NCI-H2196 treated with DMSO at 0.1 percent for 48 hours (cell line): Measurements from ENCODE around the gene SLAIN2.

Source experiments
- DNase-seq: peaks from one replicate; lab custom pipeline; 2025; ENCODE audit not compliant: unreplicated experiment; lab: John Stamatoyannopoulos, UW

SLAIN2 gene

DNA sequence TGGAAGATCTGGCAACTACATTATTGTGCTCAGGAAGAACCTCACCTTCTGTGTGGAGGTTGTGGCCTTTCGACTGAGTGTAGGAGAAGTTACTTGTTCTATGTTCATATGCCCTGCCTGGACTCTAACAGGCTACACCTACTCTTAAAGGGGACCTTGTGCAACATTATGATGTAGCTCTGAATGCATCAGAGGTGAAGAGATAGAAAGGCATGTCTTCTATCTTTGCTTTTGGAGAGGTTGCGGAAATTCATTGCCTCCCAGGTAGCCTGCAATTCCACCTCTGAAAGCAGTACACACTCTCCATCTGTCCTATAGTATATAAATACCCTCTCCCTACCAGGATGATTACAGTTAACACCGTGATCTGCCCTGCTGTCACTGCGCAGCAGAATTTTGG is 7.1 kb upstream of the SLAIN2 start:
- DNase-seq, result no peak

DNA sequence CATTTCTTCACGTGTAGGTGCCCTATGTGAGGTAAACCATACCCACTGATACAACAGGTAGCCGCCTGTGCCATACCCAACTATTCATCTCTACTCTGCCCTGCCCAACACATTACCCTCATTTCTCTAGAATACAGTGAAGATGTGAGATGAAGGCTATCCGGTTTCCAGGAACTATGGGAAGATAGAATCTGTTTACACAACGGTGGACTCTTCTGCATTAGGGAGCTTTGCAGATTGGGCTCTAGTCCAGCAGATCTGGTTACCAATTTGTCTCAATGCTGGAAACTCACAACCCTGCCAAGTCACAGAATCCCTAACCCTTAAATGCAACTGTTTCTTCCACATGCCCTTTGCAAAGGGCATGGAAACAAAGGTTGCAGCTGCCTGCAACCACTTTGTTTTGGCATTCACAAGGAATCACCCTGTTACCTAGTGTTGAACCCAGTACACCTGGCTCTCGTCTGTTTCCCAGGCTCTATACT is 6.4 kb upstream of the SLAIN2 start:
- peak; percentile 66 for DNase-seq

DNA sequence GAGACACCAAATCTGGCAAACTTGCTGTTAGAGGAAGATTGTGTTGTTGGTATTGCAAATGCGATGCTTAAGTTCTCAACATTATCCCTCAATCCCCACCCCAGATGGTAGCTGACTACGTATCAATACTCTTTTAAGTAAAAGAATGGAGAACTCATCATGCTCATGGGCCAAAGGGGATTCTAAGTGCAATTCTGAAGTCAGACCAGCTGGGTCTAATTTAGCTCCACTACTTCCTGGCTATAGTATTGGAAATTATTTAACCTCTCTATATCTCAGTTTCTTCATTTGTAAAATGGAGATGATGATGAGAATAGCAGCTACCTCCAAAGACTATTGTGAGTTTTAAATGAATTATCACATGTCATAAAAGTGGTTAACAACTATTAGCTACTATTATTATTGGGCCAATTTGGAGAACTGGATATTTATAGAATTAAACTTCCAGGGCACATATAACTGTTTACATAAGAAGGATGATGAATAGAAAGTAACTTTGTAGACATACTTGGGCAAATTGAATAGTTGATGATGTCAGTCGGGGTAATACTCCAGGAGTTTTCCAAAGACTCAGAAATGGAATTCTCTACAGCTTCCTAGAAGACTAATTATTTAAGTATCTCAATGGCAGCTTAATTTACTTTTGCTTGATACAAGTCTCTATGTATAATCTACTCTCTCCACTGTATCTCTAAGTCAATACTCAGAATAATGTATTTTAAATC is 5.0 kb upstream of the SLAIN2 start:
- no peak for DNase-seq

DNA sequence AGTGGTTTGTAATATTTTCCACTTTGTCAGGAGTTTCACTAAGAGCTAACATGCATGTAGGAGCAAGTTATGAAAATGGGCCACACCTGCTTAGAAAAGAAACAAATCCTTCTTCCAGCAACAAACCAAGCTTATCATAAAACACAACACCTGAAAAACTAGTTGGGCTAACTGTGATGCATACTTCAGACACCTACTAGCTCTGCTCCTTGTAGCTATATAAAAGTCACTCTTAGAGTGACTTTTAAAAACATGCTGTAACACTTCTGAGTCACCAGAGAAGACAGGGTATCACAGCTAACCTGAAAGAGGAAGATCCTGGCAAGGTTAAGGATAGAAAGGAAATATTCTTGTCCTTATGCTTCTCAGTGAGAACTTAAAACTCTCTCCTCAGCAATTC is 3.6 kb upstream of the SLAIN2 start:
- DNase-seq, result no peak

DNA sequence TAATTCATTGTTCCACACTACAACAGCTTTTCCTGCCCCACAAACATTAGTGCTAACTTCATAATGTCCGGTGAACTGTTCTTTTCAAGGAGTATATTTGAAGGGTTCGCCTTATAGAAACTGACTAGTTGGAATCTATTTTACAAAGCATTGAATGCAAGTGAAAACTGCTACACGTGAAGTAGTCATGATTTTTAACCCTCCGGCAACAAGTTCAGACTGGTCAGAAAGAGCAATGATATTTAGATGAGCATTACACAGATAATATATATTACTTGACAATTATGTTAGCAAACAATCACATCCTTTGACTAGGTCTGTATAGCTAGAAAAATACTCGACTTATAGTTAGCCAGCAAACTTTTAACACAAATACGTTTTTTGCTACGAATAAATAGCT is 1.7 kb upstream of the SLAIN2 start:
- DNase-seq, result no peak

DNA sequence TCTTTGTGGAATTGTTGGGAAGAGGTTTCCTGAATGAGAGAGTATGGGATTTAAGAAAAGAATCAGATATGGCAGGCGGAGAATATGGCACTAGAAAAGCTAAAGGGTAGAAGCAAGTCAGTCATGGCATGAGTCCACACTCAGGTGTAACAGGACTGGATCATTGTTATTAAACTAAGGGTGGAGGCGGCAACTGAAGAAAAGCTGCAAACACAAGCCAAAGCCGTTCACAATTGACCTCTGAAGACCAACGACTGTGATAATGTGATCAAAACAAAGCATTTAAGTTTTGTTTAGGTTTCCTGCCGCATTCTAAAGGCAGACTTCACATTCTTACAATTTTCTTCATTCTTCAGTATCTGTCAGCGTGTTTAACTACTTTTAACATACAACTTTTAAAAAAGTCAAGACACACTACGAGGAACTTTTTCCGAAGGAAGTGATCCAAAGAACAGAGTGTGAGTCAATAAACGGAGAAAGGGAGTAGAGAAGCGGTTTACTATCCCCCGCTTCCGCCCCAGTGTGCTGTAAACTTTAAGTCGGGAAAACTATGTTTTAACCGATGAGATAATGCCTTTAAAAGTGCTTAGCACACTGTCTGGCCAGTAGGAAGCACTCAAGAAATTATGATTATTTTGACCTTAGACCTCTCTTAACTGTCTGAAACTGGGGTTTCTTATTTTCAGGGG is 909 bp upstream of the SLAIN2 start:
- DNase-seq, result no peak

DNA sequence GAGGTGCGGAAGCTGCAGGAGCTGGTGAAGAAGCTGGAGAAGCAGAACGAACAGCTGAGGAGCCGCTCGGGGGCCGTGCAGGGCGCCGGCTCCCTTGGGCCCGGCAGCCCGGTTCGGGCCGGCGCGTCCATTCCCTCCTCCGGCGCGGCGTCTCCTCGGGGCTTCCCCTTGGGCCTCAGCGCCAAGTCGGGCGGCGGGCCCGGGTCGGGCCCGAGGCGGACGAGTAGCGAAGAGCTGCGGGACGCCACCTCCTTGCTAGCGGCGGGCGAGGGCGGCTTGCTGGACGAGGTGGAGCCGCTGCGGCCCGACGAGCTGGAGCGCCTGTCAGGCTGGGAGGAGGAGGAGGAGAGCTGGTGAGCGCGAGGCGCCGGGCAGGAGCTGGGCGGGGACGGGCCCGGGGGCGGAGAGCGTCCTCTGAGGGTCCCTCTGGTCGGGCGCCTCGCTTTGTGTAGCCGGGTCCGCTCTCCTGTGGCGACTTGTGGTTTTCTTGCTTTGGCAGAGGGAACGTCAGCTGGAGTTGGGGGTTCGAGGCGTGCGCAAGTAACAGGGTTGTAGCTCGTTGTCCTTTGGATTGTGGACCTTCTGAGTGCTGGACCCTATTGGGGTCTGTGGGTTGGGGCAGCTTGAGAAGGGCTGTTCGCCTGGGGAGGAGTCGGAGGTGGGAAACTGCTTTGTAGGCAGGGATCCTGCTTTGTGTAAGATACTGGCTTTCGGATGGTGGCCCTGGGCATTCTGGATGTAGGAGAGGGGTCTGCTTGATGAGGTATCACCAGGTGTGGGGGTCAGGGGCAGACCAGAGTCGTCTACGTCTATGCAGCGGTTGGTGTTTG is 662 bp downstream of the SLAIN2 start:
- DNase-seq, result no peak

DNA sequence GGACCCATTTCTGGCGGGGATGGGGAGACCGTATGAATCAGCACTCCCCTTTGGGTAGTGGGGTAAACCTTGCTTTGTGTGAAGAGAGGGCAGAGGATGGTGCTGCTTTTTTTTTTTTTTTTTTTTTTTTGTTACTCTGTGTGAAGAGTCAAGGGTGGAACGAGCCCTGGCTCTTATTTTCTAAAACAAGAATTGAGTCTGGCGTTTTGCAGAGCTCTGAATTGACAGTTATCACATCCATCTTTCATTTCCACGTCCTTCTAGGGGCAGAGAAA is 1.2 kb downstream of the SLAIN2 start:
- no peak for DNase-seq

DNA sequence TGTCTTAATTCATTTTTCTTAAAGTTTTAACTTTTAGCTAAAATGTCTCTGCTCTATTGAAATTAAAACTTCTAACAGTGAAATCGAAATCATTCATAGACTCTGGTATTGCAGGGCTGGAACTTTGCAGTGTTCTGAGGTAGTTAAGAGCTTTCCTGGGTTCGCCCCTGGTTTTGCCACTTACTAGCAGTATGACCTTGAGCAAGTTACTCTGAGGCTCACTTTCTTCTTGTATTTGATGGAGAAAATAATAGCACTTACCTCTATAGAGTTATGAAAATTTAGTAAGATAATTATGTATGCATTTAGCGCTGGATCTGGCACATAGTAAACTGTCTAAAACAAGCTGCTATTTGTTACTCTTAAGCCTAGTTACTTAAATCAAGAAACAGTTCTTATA is 1.7 kb downstream of the SLAIN2 start:
- DNase-seq, result no peak

DNA sequence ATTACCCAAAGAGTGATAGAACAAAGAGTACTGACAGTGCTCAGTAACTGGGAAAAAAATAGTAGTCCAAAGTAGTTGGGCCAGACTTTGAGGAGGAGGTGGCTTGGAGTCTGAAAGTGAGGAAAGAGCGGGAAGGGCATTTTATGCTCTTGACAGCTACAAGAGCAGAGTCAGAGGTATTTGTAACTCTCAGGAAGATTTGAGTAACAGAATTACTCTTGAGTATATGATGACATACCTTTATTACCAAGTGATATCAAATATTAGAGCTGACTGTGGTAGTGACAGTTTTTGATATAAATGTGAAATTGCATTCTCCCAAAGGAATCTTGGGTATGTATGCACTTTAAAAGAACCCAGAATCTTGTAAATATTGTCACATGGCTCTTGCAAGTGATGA is 2.2 kb downstream of the SLAIN2 start:
- DNase-seq, result no peak

DNA sequence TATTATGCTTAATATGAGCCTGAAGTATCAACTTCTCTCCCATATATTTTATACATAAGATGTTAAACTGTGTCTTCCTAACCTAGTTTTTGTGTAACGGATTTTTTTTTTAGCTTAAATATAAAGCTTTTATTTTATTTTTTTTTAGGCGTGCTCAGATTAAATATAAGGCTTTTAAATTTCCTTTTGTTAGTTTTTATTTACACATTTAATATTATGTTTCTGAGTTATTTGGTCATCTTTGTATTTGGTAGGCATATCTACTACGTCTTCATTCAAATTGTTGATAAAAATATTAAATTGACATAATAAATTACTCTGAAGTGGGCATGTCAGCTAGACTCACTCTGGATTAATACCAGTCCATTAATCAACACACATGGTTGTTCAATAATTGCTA is 4.2 kb downstream of the SLAIN2 start:
- DNase-seq, result no peak

DNA sequence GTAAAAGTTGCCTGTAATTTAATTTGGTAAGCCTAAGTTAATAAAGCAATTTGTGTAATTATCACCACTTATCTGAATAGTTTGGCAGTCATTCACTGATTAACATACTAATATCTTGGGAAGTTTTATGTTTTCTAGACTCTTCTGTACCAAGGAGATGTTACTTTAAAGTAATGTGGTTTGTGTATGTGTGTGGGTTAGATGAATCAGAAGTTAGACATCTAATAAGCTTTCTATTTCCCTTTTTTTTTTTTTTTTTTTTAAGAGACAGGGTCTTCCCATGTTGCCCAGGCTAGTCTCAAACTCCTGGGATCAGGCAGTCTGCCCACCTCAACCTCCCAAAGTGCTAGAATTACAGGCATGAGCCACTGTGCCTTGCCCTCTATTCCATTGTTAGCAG is 5.3 kb downstream of the SLAIN2 start:
- no peak for DNase-seq

DNA sequence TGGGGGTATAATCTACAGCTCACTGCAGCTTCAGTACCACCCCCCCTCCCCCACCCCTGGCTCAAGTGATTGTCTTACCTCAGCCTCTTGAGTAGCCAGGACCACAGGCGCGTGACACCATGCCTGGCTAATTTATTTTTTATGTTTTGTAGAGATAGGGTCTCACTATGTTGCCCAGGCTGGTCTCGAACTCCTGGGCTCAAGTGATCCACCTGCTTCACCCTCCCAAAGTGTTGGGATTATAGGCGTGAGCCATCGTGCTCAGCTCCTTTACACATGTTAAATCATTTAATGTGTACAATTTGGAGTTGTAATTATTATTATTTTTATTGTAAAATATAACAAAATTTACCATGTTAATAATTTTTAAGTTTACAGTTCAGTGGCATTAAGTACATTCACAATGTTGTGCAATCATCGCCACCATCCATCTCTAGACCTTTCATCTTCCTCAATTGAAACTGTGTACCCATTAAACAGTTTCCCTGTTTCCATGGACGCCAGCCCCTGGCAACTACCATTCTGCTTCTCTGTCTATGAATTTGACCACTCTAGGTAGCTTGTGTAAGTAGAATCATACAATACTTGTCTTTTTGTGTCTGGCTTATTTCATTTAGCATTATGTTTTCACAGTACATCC is 6.1 kb downstream of the SLAIN2 start:
- DNase-seq, result no peak

DNA sequence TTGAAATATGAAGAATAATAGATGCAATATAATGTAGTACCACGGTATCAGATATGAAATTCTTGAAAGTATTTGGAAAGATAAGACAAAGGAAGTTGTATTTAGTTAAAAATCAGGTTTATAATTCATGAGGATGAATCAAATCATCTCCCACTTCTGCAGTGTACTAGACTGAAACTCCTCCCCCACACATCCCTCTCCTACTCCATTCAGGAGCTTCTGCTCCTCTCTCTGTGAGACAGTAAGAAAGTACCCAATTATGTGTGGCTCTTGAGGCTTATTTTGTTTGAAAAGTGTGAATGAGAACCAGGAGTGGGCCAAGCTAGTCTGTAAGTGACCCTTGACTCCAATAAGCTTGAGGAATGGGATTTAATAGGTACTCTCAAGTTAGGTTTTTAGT is 9.5 kb downstream of the SLAIN2 start:
- DNase-seq, result no peak

DNA sequence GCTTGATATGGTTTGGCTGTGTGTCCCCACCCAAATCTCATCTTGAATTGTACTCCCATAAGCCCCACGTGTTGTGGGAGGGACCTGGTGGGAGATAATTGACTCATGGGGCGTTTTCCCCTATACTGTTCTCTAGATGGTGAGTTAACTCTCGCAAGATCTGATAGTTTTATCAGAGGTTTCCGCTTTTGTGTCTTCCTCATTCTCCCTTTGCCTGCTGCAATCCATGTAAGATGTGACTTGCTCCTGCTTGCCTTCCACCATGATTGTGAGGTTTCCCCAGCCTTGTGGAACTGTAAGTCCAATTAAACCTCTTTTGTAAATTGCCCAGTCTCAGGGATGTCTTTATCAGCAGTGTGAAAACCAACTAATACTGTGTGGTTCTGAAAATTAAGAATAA is 11.5 kb downstream of the SLAIN2 start:
- no peak for DNase-seq

DNA sequence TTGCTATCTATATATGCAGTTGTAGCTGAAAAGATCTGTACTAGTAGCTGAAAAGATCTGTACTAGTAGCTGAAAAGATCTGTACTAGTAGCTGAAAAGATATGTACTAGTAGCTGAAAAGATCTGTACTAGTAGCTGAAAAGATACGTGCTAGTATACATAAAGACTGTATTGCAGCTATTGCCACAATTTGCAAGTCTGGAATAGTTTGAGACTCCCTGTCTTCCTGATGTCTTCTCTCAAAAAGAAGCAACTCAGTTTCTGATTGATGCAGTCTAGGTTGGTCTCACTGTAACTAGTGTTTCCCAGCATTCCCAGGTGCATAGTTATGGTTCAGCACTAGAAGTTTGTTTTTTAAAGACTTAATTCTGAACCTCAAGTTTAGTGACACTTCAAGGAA is 15.0 kb downstream of the SLAIN2 start:
- DNase-seq, result no peak

DNA sequence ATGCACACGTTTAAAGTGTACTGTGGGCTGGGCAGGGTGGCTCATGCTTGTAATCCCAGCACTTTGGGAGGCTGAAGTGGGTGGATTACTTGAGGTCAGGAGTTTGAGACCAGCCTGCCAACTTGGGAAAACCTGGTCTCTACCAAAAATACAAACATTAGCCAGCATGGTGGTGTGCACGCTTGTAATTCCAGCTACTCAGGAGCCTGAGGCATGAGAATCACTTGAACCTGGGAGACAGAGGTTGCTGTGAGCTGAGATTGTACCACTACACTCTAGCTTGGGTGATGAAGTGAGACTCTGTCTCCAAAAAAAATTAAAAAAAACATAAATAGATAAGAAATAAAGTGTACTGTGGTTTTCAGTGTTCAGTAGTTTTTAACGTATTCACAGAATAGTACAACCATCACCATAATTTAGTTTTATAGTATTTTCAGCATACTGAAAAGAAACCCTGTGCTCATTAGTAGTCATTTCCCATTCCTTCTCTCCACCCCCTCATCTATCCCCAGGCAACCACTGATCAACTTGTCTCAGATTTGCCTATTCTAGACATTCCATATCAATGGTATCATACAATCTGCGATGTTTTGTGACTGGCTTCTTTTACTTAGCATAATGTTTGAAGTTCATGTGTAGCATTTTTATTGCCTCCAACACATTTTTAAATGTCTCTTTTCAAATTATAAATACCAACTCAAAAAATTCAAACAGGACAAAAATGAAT is 19.1 kb downstream of the SLAIN2 start:
- no peak for DNase-seq

DNA sequence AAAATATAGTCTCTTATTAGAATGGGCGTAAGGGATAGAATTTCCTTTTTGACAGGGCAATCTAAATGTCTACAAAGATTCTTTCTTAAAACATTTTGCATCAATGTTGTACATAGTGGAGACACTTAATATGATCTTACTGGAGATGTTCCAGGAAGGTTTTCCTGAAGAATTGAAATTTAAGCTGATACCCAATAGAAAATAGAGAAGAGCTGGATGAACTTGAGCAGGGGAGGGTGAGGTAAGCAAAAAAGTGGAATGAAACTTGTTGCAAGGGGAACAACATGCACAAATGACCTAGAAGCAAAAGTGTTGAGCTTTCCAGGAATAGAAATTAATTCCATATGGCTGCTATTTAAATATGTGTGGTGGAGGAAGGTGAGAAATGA is 19.7 kb downstream of the SLAIN2 start:
- no peak for DNase-seq

DNA sequence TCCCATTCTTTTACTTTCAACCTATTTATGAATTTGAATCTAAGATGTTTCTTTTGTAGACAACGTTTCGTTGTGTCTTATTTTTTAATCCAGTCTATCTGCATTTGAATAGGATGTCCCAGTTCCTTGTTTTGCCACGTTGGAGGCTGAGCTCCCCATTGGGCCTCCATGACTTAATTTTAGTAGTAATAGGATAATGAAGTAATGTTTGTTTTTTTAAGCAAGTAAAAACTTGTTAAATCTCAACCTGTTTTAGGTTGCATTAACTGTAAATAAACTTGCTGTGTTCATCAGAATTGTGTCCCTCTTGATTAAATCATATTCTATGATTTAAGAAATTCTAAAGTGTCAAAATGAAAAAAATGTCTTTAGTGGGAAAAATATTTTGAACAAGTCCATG is 25.3 kb downstream of the SLAIN2 start:
- DNase-seq, result no peak

DNA sequence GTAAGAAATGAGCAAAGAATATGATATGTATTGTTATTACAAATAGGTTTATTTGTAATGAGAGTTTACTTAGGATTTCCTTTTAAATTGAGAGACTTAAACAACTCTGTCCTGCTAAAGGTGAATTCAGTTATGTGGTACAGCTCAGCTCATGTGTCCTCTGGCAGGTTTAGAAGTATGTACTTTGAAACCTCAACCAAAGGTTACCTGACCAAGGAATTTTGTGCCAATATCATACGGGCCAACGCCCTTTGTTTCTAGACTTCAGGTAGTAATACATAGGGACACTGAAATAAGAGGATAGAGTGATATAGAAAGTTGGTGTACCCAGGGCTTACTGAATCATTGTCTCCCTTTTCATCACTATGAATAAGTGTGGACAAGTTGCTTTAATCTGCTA is 25.7 kb downstream of the SLAIN2 start:
- DNase-seq, result no peak

DNA sequence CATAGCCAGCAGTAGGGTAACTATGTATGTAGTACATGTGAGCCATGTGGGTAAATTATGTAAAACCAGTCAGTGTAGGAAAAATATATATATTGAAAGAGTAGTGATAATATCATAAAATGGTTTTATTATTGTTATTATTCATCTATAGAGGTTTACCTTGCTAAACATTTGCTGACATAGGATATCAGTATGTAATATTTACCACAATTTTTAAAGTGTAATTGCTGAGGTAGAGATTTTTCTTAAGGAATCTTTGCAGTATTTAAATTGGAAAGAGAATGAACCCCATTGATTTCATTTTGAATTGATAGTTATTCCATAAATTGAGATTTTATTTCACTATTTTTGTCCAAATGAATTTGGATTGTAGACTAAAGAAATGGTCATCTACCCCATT is 27.1 kb downstream of the SLAIN2 start:
- no peak for DNase-seq
